Neural cell (in vitro differentiated cells): Measurements from ENCODE around the gene SDK1. TPM values are rescaled to one million over a fixed set of nuclear protein-coding genes. Genes with fewer than 3 reads are reported as not detected.
"Not testable (repeated sequence)": the region's sequence is repeated elsewhere in the genome, so short reads cannot be mapped to it uniquely, and the experiment has no call there.

Experiments
- H2AFZ ChIP-seq: fragments of 200-600, 300-800 bp; sonication (generic), shearing (Covaris generic); 2 replicates; pipeline ENCODE4 v1.6.0; 2014; ENCODE audit warnings: low read depth, mild to moderate bottlenecking, antibody characterized with exemption, low read length, moderate library complexity
- H3F3A ChIP-seq: fragments of 200-600 bp; shearing (Covaris generic); 2 replicates; pipeline ENCODE4 v1.6.1; 2016; ENCODE audit warnings: mild to moderate bottlenecking, moderate library complexity, mixed read lengths, antibody characterized with exemption, low read length; ENCODE audit not compliant: insufficient read depth, poor library complexity, severe bottlenecking
- H3K27ac ChIP-seq: fragments of 200-600, 300-800 bp; sonication (generic), shearing (Covaris generic); 2 replicates; pipeline ENCODE4 v1.5.1; 2014; ENCODE audit warnings: mild to moderate bottlenecking, low read length, moderate library complexity
- H3K27me3 ChIP-seq: fragments of 300-800, 200-600 bp; sonication (generic), shearing (Covaris generic); 2 replicates; pipeline ENCODE4 v1.6.0; 2014; ENCODE audit warnings: mild to moderate bottlenecking, low read depth, low read length, moderate library complexity; ENCODE audit not compliant: insufficient read depth
- H3K36me3 ChIP-seq: fragments of 300-800, 200-600 bp; sonication (generic), shearing (Covaris generic); 2 replicates; pipeline ENCODE4 v1.5.1; 2014; ENCODE audit warnings: mild to moderate bottlenecking, antibody characterized with exemption, low read length, moderate library complexity; ENCODE audit not compliant: insufficient read depth
- H3K4me2 ChIP-seq: fragments of 300-800, 200-600 bp; sonication (generic), shearing (Covaris generic); 2 replicates; pipeline ENCODE4 v1.6.0; 2014; ENCODE audit warnings: mild to moderate bottlenecking, low read length
- H3K4me3 ChIP-seq: fragments of 300-800, 200-600 bp; sonication (generic), shearing (Covaris generic); 2 replicates; pipeline ENCODE4 v1.5.1; 2014; ENCODE audit warnings: mild to moderate bottlenecking, low read length, moderate library complexity
- H3K79me2 ChIP-seq: fragments of 200-600 bp; shearing (Covaris generic); replicated peaks from 2 replicates; pipeline ENCODE4 v1.6.0; 2014; ENCODE audit warnings: mild to moderate bottlenecking, low read length, moderate library complexity; ENCODE audit not compliant: insufficient read depth
- H3K9ac ChIP-seq: fragments of 300-800, 200-600 bp; sonication (generic), shearing (Covaris generic); 2 replicates; pipeline ENCODE4 v1.6.1; 2016; ENCODE audit warnings: mild to moderate bottlenecking, low read length, mixed read lengths
- H3K9me2 ChIP-seq: fragments of 200-600 bp; shearing (Covaris generic); 2 replicates; pipeline ENCODE4 v1.6.1; 2016; ENCODE audit warnings: mild to moderate bottlenecking, low read length, mixed read lengths; ENCODE audit not compliant: insufficient read depth
- H3K9me3 ChIP-seq: fragments of 200-600, 300-800 bp; sonication (generic), shearing (Covaris generic); 2 replicates; pipeline ENCODE4 v1.6.1; 2016; ENCODE audit warnings: mild to moderate bottlenecking, mixed run types, low read length, moderate library complexity, mixed read lengths
- H4K20me1 ChIP-seq: fragments of 200-600 bp; shearing (Covaris generic); 2 replicates; pipeline ENCODE4 v1.6.1; 2016; ENCODE audit warnings: mild to moderate bottlenecking, mixed run types; ENCODE audit not compliant: insufficient read depth
- EP300 ChIP-seq: fragments of 450-650 bp; conservative IDR thresholded peaks from 2 replicates; pipeline ENCODE4 v1.6.1; 2014; ENCODE audit warnings: antibody characterized with exemption, mild to moderate bottlenecking, moderate library complexity; ENCODE audit not compliant: poor library complexity, severe bottlenecking
- EZH2 ChIP-seq: fragments of 200-600, 300-800 bp; shearing (Covaris generic), sonication (generic); IDR thresholded peaks from 2 replicates; pipeline ENCODE4 v1.6.1; 2014; ENCODE audit warnings: antibody characterized with exemption, low read length, borderline replicate concordance, mild to moderate bottlenecking; ENCODE audit not compliant: insufficient read depth, poor library complexity, severe bottlenecking
- MXI1 ChIP-seq: fragments of 450-650 bp; conservative IDR thresholded peaks from 2 replicates; pipeline ENCODE4 v1.6.1; 2014; ENCODE audit warnings: antibody characterized with exemption, mild to moderate bottlenecking; ENCODE audit not compliant: poor library complexity, severe bottlenecking
- POLR2AphosphoS5 ChIP-seq: IDR thresholded peaks from 2 replicates; pipeline ENCODE4 v1.6.1; 2012
- RAD21 ChIP-seq: fragments of 450-650 bp; conservative IDR thresholded peaks from 2 replicates; pipeline ENCODE4 v1.6.1; 2014; ENCODE audit warnings: antibody characterized with exemption, mild to moderate bottlenecking, moderate library complexity
- SMC3 ChIP-seq: fragments of 450-650 bp; conservative IDR thresholded peaks from 2 replicates; pipeline ENCODE4 v1.6.1; 2014; ENCODE audit warnings: antibody characterized with exemption, mild to moderate bottlenecking, moderate library complexity; ENCODE audit not compliant: poor library complexity
- TAF1 ChIP-seq: IDR thresholded peaks from 2 replicates; pipeline ENCODE4 v1.6.1; 2012; ENCODE audit warnings: low read depth
- polyA plus RNA-seq: library from polyadenylated mRNA; depleted of rRNA; stranded (reverse); fragments of >200 nt; gene quantifications from 2 replicates; pipeline ENCODE4 v1.2.3, GENCODE V29; 2014
- TF ChIP-seq, protein P1 (sequence below): fragments of 450-650 bp; IDR thresholded peaks from 2 replicates; pipeline ENCODE4 v1.5.1; 2014; ENCODE audit warnings: antibody characterized with exemption, mild to moderate bottlenecking, moderate library complexity; ENCODE audit not compliant: poor library complexity, severe bottlenecking
- TF ChIP-seq, protein P2 (sequence below): IDR thresholded peaks from 2 replicates; pipeline ENCODE4 v1.6.1; 2012; ENCODE audit warnings: borderline replicate concordance

SDK1 gene
- polyA plus RNA-seq, 1 donor from 2014 or later: 2.7 TPM

DNA sequence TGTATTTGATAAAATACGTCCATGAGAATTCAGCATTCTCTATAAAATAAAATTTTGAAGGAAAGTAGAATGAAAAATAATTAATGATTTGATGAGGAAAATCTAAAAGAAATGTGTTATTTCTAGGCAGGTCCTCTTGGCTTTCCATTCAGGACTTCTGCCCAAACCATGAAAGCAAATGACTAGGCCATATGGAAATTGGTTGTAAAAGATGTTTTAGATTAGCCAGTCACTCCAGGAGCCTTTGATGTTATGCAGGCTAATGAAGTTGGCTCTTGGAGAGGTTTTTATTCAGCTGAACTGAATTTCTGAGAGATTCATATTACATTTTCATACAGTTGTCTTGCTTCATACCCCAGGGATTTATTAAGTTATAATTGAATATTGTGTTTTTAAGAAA, 452.8 kb downstream of the SDK1 start:
- no peak overlapping the region for H3K9ac ChIP-seq
- H3K27ac ChIP-seq: no peak overlapping the region
- H3K4me3 ChIP-seq: no peak overlapping the region
- H3F3A ChIP-seq: no peaks in the 10 kb centered on the region
- H2AFZ ChIP-seq: no peak overlapping the region
- H3K27me3 ChIP-seq: no peaks in the 10 kb centered on the region
- H3K9me2 ChIP-seq: no peaks in the 10 kb centered on the region
- no peak overlapping the region for H3K4me2 ChIP-seq
- H3K9me3 ChIP-seq: no peaks in the 10 kb centered on the region
- H3K79me2 ChIP-seq: no peaks in the 10 kb centered on the region
- no peaks in the 10 kb centered on the region for H4K20me1 ChIP-seq
- TF ChIP-seq, protein P1, sequence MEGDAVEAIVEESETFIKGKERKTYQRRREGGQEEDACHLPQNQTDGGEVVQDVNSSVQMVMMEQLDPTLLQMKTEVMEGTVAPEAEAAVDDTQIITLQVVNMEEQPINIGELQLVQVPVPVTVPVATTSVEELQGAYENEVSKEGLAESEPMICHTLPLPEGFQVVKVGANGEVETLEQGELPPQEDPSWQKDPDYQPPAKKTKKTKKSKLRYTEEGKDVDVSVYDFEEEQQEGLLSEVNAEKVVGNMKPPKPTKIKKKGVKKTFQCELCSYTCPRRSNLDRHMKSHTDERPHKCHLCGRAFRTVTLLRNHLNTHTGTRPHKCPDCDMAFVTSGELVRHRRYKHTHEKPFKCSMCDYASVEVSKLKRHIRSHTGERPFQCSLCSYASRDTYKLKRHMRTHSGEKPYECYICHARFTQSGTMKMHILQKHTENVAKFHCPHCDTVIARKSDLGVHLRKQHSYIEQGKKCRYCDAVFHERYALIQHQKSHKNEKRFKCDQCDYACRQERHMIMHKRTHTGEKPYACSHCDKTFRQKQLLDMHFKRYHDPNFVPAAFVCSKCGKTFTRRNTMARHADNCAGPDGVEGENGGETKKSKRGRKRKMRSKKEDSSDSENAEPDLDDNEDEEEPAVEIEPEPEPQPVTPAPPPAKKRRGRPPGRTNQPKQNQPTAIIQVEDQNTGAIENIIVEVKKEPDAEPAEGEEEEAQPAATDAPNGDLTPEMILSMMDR: no peak
- TF ChIP-seq RAD21: no peak
- no peak for TF ChIP-seq MXI1
- no peak for TF ChIP-seq POLR2AphosphoS5
- TF ChIP-seq, protein P2, sequence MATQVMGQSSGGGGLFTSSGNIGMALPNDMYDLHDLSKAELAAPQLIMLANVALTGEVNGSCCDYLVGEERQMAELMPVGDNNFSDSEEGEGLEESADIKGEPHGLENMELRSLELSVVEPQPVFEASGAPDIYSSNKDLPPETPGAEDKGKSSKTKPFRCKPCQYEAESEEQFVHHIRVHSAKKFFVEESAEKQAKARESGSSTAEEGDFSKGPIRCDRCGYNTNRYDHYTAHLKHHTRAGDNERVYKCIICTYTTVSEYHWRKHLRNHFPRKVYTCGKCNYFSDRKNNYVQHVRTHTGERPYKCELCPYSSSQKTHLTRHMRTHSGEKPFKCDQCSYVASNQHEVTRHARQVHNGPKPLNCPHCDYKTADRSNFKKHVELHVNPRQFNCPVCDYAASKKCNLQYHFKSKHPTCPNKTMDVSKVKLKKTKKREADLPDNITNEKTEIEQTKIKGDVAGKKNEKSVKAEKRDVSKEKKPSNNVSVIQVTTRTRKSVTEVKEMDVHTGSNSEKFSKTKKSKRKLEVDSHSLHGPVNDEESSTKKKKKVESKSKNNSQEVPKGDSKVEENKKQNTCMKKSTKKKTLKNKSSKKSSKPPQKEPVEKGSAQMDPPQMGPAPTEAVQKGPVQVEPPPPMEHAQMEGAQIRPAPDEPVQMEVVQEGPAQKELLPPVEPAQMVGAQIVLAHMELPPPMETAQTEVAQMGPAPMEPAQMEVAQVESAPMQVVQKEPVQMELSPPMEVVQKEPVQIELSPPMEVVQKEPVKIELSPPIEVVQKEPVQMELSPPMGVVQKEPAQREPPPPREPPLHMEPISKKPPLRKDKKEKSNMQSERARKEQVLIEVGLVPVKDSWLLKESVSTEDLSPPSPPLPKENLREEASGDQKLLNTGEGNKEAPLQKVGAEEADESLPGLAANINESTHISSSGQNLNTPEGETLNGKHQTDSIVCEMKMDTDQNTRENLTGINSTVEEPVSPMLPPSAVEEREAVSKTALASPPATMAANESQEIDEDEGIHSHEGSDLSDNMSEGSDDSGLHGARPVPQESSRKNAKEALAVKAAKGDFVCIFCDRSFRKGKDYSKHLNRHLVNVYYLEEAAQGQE: no peak
- TF ChIP-seq EP300: no peak
- no peak for TF ChIP-seq TAF1
- TF ChIP-seq EZH2: no peak
- no peak for TF ChIP-seq SMC3
- H3K36me3 ChIP-seq: no peaks in the 10 kb centered on the region

- no peak overlapping the region for H3K4me3 ChIP-seq
- H3K36me3 ChIP-seq: no peaks in the 10 kb centered on the region
- no peak overlapping the region for H3K27ac ChIP-seq
- no peaks in the 10 kb centered on the region for H3K9me3 ChIP-seq
- H3K79me2 ChIP-seq: no peaks in the 10 kb centered on the region
- no peak overlapping the region for H2AFZ ChIP-seq
- H3K9me2 ChIP-seq: no peaks in the 10 kb centered on the region
- TF ChIP-seq, protein P1: no peak
- TF ChIP-seq SMC3 (no peak), POLR2AphosphoS5 (no peak), TAF1 (no peak), EZH2 (no peak), RAD21 (no peak), MXI1 (no peak), EP300 (no peak)
- TF ChIP-seq, protein P2: no peak
- no peak overlapping the region for H3K9ac ChIP-seq
- no peaks in the 10 kb centered on the region for H4K20me1 ChIP-seq
- H3K27me3 ChIP-seq: no peaks in the 10 kb centered on the region
- H3K4me2 ChIP-seq: no peak overlapping the region
- H3F3A ChIP-seq: no peaks in the 10 kb centered on the region
These were observed 453.7 kb downstream of the SDK1 start for GRCh38 chr7:3754493-3755341.

GRCh38 chr7:3755778-3756453, 454.9 kb downstream of the SDK1 start:
- not testable (repeated sequence) for H3K27ac ChIP-seq

More at GRCh38 chr7:3755778-3756453, 454.9 kb downstream of the SDK1 start:
- not testable (repeated sequence) for H3K9ac ChIP-seq, H3K27me3 ChIP-seq, H3K4me3 ChIP-seq, H2AFZ ChIP-seq, H3F3A ChIP-seq, H3K9me3 ChIP-seq, H3K4me2 ChIP-seq, H3K36me3 ChIP-seq, H4K20me1 ChIP-seq, H3K79me2 ChIP-seq, H3K9me2 ChIP-seq
